Activated B cell treated with CpG ODN at 0.5 μM for 24 hours (primary cell): Measurements from ENCODE around the gene HIVEP3. TPM values are rescaled to one million over a fixed set of nuclear protein-coding genes. Genes with fewer than 3 reads are reported as not detected.

Source experiments
- ATAC-seq: fragments of 200-7000 bp; cut with Tn5 transposase; one replicate; pipeline ENCODE4 v1.10.0; 2021; ENCODE audit warnings: low read depth, mild to moderate bottlenecking, moderate library complexity
- CTCF ChIA-PET: fragments of 350-600 bp; sonication (Branson Sonifier 250); formaldehyde crosslinking; loops from one replicate; lab custom pipeline; 2021; ENCODE audit warnings: antibody characterized with exemption; lab: Charles Lee
- POLR2A ChIA-PET: fragments of 350-600 bp; sonication (Branson Sonifier 250); formaldehyde crosslinking; loops from one replicate; lab custom pipeline; 2021; ENCODE audit warnings: antibody characterized with exemption; lab: Charles Lee
- DNase-seq: peaks from one replicate; pipeline ENCODE4 v3.0.0; 2022
- H3K27ac Mint-ChIP-seq: one replicate; pipeline ENCODE4 v1.8.0; 2020; ENCODE audit warnings: mixed read lengths
- H3K27me3 Mint-ChIP-seq: one replicate; pipeline ENCODE4 v1.8.0; 2021; ENCODE audit warnings: mixed read lengths
- H3K36me3 Mint-ChIP-seq: one replicate; pipeline ENCODE4 v1.8.0; 2021; ENCODE audit warnings: low read depth, mixed read lengths
- H3K4me1 Mint-ChIP-seq: one replicate; pipeline ENCODE4 v1.8.0; 2021; ENCODE audit warnings: mixed read lengths
- H3K4me3 Mint-ChIP-seq: one replicate; pipeline ENCODE4 v1.8.0; 2020; ENCODE audit warnings: mild to moderate bottlenecking, mixed read lengths
- H3K9me3 Mint-ChIP-seq: one replicate; pipeline ENCODE4 v1.8.0; 2020; ENCODE audit warnings: mixed read lengths
- intact Hi-C: fragments of 100-400 bp; cut with micrococcal nuclease; formaldehyde crosslinking; loops from one replicate; pipeline ENCODE4 v1.15.1; 2024
- total RNA-seq: library from RNA; stranded (reverse); gene quantifications from 2 replicates; pipeline ENCODE4 v1.2.3, GENCODE V29; 2022
- TF ChIP-seq, protein P1 (sequence below): fragments of 200-600 bp; IDR thresholded peaks from one replicate; pipeline ENCODE4 v1.8.0; 2022; ENCODE audit warnings: antibody characterized with exemption, mild to moderate bottlenecking

HIVEP3 gene
- total RNA-seq, 1 donor from 2014 or later, result 14.4 TPM

DNA sequence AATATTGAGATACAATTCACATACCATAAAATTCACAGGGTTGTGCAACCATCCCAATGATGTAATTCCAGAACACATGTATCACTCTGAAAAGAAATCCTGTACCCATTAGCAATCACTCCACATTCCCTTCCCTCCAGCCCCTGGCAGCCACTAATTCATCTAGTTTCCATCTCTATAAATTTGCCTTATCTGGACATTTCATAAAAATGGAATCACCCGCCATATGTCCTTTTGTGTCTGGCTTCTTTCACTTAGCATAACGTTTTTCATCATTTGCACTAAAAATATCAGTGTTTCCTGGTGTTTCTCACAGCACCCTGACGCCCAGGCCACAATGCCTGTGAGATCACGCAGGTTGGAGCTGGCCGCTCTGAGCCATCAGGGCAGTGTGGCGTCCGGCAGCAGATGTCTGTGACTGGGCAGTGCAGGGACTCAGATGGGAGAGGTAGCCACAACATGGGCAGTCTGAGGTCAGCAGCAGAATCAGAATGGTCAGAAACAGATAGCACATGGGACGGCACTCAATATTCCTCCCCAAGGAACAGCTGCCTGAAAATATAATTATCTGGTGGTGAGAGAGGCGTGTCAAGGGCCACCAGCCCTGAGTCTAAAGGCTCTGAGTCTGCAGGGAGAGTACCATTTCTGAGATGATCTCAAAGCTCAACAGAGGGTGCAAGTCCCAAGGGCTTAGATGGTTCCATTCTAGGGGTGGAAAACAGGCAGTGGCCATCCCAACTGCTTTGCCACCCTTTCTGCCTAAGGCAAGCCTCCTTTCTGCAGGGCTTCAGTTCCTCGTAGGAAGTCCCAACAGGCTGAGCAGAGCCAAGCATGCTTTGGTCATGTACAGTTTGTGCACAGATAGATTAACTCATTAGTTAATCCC, 304.8 kb downstream of the HIVEP3 start:
- H3K27ac Mint-ChIP-seq, result no peak overlapping the region
- DNase-seq (no peak), ATAC-seq (no peak)
- CTCF ChIA-PET, result no interaction called here
- H3K27me3 Mint-ChIP-seq, result no peaks in the 10 kb centered on the region
- TF ChIP-seq, protein P1, sequence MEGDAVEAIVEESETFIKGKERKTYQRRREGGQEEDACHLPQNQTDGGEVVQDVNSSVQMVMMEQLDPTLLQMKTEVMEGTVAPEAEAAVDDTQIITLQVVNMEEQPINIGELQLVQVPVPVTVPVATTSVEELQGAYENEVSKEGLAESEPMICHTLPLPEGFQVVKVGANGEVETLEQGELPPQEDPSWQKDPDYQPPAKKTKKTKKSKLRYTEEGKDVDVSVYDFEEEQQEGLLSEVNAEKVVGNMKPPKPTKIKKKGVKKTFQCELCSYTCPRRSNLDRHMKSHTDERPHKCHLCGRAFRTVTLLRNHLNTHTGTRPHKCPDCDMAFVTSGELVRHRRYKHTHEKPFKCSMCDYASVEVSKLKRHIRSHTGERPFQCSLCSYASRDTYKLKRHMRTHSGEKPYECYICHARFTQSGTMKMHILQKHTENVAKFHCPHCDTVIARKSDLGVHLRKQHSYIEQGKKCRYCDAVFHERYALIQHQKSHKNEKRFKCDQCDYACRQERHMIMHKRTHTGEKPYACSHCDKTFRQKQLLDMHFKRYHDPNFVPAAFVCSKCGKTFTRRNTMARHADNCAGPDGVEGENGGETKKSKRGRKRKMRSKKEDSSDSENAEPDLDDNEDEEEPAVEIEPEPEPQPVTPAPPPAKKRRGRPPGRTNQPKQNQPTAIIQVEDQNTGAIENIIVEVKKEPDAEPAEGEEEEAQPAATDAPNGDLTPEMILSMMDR, result no peak
- intact Hi-C loops, result no loop called here
- peaks cover 12% of the 10 kb centered on the region for H3K4me1 Mint-ChIP-seq
- POLR2A ChIA-PET, result no interaction called here
- no peak overlapping the region for H3K4me3 Mint-ChIP-seq
- H3K9me3 Mint-ChIP-seq, result no peaks in the 10 kb centered on the region
- H3K36me3 Mint-ChIP-seq, result peaks cover 14% of the 10 kb centered on the region

DNA sequence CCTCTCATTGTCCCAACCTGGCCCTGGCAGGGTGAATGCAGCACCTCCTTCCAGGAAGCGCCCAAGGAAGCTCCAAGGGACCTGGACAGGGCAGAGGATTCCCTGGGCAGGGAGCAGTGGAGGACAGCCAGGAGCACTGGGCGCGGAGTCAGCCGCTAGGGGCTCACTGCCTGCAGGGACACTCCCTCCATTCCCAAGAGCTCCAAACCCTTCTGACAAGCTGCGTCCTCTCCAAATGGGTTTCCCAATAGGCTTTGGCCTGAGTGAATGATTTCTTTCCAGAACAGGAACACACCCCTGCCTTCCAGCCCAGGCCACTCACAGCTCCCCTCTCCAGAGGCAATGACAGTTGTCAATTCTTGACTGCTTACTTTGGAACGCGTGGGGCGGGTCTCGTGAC, 305.8 kb downstream of the HIVEP3 start:
- ChIA-PET POLR2A (no interaction called here), CTCF (no interaction called here)
- intact Hi-C loops, result no loop called here
- TF ChIP-seq, protein P1, result no peak
- Mint-ChIP-seq H3K9me3 (no peaks in the 10 kb centered on the region), H3K27ac (no peak overlapping the region), H3K27me3 (no peaks in the 10 kb centered on the region), H3K4me3 (no peak overlapping the region), H3K4me1 (peaks cover 12% of the 10 kb centered on the region), H3K36me3 (peaks cover 11% of the 10 kb centered on the region)
- DNase-seq, result no peak
- ATAC-seq, result no peak

DNA sequence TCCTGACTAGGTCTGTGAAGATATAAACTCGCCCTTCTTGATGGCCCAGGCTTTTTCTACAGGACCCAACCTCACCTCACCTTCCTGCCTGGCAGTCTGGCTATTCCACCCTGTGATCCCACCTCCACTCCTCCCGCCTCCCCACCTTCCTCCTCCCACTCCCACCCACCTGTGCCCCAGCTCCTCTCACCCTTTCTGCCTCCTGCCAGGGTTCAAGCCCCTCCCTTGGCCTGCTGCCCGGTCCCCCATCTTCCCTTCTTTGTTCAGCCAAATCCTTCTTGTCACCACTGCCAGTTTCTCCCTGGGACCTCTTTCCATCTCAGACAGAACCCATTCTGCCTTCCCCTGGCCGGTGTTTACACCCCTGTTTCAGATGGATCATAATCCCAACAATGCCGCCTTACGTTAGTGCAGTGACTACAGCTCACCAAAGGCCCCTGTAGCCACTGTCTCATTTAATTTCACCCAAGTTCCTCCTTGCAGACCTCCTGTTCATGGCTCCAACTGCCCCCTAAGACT, 306.7 kb downstream of the HIVEP3 start:
- H3K27me3 Mint-ChIP-seq, result no peaks in the 10 kb centered on the region
- intact Hi-C loops, result no loop called here
- ATAC-seq (no peak), DNase-seq (no peak)
- H3K9me3 Mint-ChIP-seq, result no peaks in the 10 kb centered on the region
- no peak overlapping the region for H3K27ac Mint-ChIP-seq
- CTCF ChIA-PET, result no interaction called here
- POLR2A ChIA-PET, result no interaction called here
- H3K4me3 Mint-ChIP-seq, result no peak overlapping the region
- TF ChIP-seq, protein P1, result no peak
- peaks cover 14% of the 10 kb centered on the region for H3K4me1 Mint-ChIP-seq
- peaks cover 7% of the 10 kb centered on the region for H3K36me3 Mint-ChIP-seq

DNA sequence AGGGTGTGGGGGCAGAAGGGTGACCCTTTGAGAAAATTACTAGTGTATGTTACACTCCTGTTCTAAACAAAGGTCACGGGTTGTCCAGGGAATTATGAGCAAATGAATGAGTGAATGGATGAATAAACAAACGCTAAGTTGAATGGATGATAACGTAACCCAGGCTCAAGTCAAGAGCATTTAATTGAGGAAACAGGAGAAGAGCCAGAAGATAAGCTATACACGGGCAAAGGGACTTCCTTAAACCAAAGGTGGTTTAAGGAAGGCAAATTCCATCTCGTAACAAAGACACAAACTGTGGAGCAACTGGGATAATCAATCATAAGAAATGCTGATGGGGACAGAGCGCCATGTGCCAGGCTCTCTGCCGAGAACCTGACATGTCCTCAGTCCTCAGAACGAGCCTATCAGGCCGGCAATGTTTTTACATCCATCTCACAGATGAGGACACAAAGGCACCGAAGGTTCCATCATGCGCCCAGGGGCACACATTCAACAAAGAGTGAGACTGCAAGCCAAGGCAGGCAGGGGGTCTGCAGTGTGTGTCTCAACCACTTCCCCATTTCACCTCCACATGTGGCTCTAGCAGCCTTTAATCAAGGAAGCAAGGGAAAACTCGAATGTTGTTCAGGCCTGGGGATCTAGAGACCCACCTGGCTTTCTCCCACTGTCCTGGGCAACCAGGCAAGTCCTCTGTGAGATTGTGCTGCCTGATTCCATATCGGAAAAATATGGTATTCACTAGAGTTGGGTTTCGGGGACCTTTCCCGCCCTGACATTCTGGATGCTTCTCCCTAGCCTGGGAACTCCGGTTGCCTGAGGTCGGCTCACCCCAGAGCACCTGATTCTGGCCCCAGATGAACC, 307.4 kb downstream of the HIVEP3 start:
- H3K9me3 Mint-ChIP-seq, result no peaks in the 10 kb centered on the region
- H3K27me3 Mint-ChIP-seq, result no peaks in the 10 kb centered on the region
- ATAC-seq (no peak), DNase-seq (no peak)
- intact Hi-C loops, result no loop called here
- peak overlapping the region; percentile 9 for H3K27ac Mint-ChIP-seq
- ChIA-PET POLR2A (interaction anchor here (0.6 kb wide), 1 partner anchor 141 kb away, joined by 3 read pairs; no protein-coding TSS in a partner anchor), CTCF (no interaction called here)
- H3K36me3 Mint-ChIP-seq, result peaks cover 7% of the 10 kb centered on the region
- TF ChIP-seq, protein P1, result no peak
- H3K4me1 Mint-ChIP-seq, result peaks cover 15% of the 10 kb centered on the region
- no peak overlapping the region for H3K4me3 Mint-ChIP-seq

DNA sequence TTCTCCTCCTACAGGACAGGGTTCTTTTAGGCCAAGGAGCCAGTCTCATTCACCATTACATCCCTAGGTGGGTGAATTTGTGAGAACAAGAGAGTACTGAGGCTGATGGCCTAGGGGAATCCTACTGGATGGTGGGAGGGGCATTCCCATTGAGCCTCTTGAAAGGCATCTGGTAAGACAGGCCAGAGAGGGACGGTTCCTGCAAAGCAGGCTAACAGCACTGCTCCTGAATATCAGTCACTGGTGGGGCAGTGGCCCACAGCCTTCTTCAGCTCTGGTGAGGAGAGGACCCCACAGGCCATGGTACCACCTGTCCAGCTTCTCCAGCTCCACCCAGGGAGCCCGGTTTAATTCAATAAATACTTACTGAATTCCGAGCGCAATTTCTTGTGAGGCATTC, 308.4 kb downstream of the HIVEP3 start:
- DNase-seq (no peak), ATAC-seq (no peak)
- no peak overlapping the region for H3K27ac Mint-ChIP-seq
- H3K4me1 Mint-ChIP-seq, result peaks cover 13% of the 10 kb centered on the region
- POLR2A ChIA-PET, result no interaction called here
- no peaks in the 10 kb centered on the region for H3K9me3 Mint-ChIP-seq
- TF ChIP-seq, protein P1, result no peak
- no peaks in the 10 kb centered on the region for H3K27me3 Mint-ChIP-seq
- peaks cover 7% of the 10 kb centered on the region for H3K36me3 Mint-ChIP-seq
- CTCF ChIA-PET, result no interaction called here
- intact Hi-C loops, result no loop called here
- H3K4me3 Mint-ChIP-seq, result no peak overlapping the region
